ENCODE results near the gene CWC15.
"Not testable (repeated sequence)": the region's sequence is repeated elsewhere in the genome, so short reads cannot be mapped to it uniquely, and the experiment has no call there.

Gene CWC15

DNA sequence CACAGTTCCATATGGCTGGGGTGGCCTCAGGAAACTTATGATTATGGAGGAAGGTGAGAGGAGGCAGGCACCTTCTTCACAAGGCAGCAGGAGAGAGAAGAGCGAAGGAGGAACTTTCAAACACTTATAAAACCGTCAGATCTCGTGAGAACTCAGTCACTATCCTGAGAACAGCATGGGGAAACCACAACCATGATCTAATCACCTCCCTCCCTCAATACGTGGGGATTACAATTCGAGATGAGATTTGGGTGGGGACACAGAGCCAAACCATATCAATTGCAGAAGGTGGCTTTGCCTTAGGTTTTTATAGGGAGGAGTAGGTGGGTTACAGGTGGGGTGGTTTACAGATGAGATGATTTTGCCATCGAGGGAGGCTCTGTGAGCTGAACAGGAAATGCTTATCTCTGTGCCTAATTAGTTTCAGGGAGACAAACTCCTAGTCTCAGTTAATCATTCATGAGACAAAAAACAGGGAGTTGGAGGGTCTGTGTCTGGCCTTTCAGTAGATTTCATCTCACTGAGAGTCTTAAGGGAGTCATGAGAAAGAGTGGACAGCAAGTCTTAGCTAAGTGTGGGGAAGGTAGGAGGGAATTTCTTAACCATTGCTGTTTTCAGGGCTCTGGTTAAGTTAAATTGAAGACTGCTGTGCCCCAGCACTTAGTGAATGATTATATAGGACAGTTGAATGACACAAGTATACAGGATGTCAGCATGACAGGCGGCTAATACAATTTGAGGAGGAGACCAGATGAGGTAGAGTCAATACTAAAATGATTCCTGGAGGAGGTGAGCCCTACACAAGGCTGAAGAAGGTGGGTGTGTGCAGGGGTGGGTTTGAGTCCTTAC lies 47.7 kb downstream of the CWC15 start:
- H3K4me1 ChIP-seq (ENCODE audit: control insufficient read depth, insufficient read depth, low read length) = peaks cover 15% of the 10 kb centered on the region
- H3K36me3 ChIP-seq (ENCODE audit: control insufficient read depth, insufficient read depth, low read length) = no peaks in the 10 kb centered on the region
- H3K4me3 ChIP-seq (ENCODE audit: low read length) = no peak overlapping the region
- H3K27me3 ChIP-seq (ENCODE audit: control insufficient read depth, insufficient read depth, low read length) = no peaks in the 10 kb centered on the region
- no peak overlapping the region for H3K9ac ChIP-seq (ENCODE audit: low read length)
- no peak overlapping the region for H3K27ac ChIP-seq (ENCODE audit: low read depth, low read length)

DNA sequence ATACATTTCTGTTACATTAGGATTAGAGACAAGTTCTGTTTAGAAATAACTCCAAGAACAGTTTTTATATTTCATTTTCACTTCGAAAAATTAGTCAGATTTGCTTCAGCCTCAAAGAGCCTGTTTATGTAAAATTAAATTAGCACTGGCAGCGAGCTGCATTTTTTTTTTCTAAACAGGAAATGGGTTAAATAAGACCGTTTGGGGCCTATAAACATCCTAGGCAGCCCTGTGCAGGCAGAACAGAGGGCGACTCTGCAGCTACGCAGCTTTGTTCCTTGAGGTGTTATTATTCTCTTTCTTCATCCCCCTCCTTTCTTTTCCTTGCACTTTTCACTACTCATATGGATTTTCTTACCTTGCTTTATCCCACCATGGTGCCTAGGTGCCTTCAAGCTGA lies 48.7 kb downstream of the CWC15 start:
- Histone ChIP-seq H3K9ac (ENCODE audit: low read length) (no peak overlapping the region), H3K27ac (ENCODE audit: low read depth, low read length) (no peak overlapping the region)

GRCh38 chr11:94924171-94924572 lies 49.2 kb downstream of the CWC15 start:
- Histone ChIP-seq H3K27me3 (ENCODE audit: control insufficient read depth, insufficient read depth, low read length) (no peaks in the 10 kb centered on the region), H3K4me3 (ENCODE audit: low read length) (no peak overlapping the region), H3K36me3 (ENCODE audit: control insufficient read depth, insufficient read depth, low read length) (no peaks in the 10 kb centered on the region), H3K27ac (ENCODE audit: low read depth, low read length) (no peak overlapping the region), H3K9ac (ENCODE audit: low read length) (no peak overlapping the region), H3K4me1 (ENCODE audit: control insufficient read depth, insufficient read depth, low read length) (peaks cover 15% of the 10 kb centered on the region)

More for the DNA sequence above, 48.7 kb downstream of the CWC15 start:
- Histone ChIP-seq H3K27me3 (ENCODE audit: control insufficient read depth, insufficient read depth, low read length) (no peaks in the 10 kb centered on the region), H3K36me3 (ENCODE audit: control insufficient read depth, insufficient read depth, low read length) (no peaks in the 10 kb centered on the region), H3K4me3 (ENCODE audit: low read length) (no peak overlapping the region), H3K4me1 (ENCODE audit: control insufficient read depth, insufficient read depth, low read length) (peaks cover 15% of the 10 kb centered on the region)

DNA sequence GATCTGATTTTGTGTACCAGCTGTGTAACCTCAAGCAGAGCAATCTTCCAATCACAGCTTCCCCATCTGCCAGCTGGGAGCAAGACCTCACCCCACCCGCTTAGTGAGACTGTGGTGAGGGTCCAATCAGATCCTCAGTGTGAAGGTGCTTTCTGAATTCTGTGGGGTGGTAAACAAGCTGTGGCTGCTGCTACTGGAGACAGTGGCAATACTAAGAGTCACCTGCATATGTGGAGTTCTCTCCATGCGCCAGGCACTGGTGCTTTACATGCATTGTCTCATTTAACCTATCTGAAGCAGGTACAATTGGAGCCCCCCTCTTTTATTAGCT lies 50.4 kb downstream of the CWC15 start:
- no peak overlapping the region for H3K4me3 ChIP-seq (ENCODE audit: low read length)
- no peaks in the 10 kb centered on the region for H3K36me3 ChIP-seq (ENCODE audit: control insufficient read depth, insufficient read depth, low read length)
- H3K4me1 ChIP-seq (ENCODE audit: control insufficient read depth, insufficient read depth, low read length) = peaks cover 15% of the 10 kb centered on the region
- H3K27me3 ChIP-seq (ENCODE audit: control insufficient read depth, insufficient read depth, low read length) = no peaks in the 10 kb centered on the region
- H3K9ac ChIP-seq (ENCODE audit: low read length) = no peak overlapping the region
- H3K27ac ChIP-seq (ENCODE audit: low read depth, low read length) = no peak overlapping the region

DNA sequence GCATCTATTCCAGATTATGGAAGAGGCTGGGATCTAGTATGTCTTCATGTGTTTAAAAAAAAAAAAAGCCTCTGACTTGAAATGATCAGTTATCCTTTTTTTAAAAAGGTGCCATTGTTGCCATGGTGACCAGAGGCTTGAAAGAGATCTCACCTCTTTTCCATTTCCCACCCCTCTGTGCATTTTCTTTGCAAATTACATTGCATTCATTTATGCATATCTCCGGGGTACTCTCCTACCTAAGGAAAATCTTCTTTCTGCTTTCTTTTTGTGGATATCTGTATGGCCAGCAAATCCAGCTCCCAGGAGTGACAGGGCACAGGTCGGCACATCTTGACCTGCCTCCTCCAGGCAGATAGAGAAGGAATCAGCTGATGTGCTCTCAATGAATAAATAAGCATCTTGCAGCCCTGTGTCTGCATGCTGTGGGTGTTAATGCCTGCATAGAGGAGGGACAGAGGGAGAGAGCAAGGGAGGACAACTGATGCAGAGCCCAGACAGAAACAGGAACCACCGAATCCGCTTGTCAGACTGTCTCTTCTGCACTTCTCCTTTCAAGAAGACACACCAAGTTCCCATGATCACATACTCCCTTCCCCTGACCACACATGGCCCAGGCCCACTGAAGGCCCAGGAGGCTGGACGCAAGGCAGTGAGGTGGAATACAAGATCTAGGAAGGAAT lies 50.9 kb downstream of the CWC15 start:
- Histone ChIP-seq H3K9ac (ENCODE audit: low read length) (no peak overlapping the region), H3K4me3 (ENCODE audit: low read length) (no peak overlapping the region), H3K27ac (ENCODE audit: low read depth, low read length) (no peak overlapping the region), H3K4me1 (ENCODE audit: control insufficient read depth, insufficient read depth, low read length) (peaks cover 10% of the 10 kb centered on the region), H3K36me3 (ENCODE audit: control insufficient read depth, insufficient read depth, low read length) (no peaks in the 10 kb centered on the region), H3K27me3 (ENCODE audit: control insufficient read depth, insufficient read depth, low read length) (no peaks in the 10 kb centered on the region)

GRCh38 chr11:94920311-94920710 lies 53.0 kb downstream of the CWC15 start:
- H3K9ac ChIP-seq (ENCODE audit: low read length) = no peak overlapping the region
- H3K4me1 ChIP-seq (ENCODE audit: control insufficient read depth, insufficient read depth, low read length) = no peaks in the 10 kb centered on the region
- no peaks in the 10 kb centered on the region for H3K27me3 ChIP-seq (ENCODE audit: control insufficient read depth, insufficient read depth, low read length)
- H3K4me3 ChIP-seq (ENCODE audit: low read length) = no peak overlapping the region
- no peaks in the 10 kb centered on the region for H3K36me3 ChIP-seq (ENCODE audit: control insufficient read depth, insufficient read depth, low read length)
- no peak overlapping the region for H3K27ac ChIP-seq (ENCODE audit: low read depth, low read length)

DNA sequence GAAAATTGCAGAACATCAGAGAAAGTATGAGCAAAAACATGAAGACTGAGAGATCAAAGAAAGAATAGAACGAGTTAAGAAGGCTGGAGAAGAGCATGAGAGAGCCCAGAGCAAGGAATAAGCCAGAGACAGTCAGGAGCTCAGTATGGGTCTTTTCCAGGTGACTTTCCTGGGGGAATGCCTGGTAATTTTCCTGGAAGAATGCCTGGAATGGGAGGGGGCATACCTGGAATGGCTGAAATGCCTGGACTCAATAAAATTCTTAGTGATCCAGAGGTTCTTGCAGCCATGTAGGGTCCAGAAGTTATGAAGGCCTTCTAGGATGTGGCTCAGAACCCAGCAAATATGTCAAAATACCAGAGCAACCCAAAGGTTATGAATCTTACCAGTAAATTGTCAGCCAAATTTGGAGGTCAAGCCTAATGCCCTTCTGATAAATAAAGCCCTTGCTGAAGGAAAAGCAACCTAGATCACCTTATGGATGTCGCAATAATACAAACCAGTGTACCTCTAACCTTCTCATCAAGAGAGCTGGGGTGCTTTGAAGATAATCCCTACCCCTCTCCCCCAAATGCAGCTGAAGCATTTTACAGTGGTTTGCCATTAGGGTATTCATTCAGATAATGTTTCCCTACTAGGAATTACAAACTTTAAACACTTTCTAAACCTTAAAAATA lies 59.5 kb downstream of the CWC15 start:
- not testable (repeated sequence) for H3K27me3 ChIP-seq (ENCODE audit: control insufficient read depth, insufficient read depth, low read length); H3K27ac ChIP-seq (ENCODE audit: low read depth, low read length); H3K9ac ChIP-seq (ENCODE audit: low read length); H3K4me3 ChIP-seq (ENCODE audit: low read length); H3K36me3 ChIP-seq (ENCODE audit: control insufficient read depth, insufficient read depth, low read length); H3K4me1 ChIP-seq (ENCODE audit: control insufficient read depth, insufficient read depth, low read length)

GRCh38 chr11:94912806-94913205 lies 60.5 kb downstream of the CWC15 start:
- Histone ChIP-seq H3K27ac (ENCODE audit: low read depth, low read length) (no peak overlapping the region), H3K36me3 (ENCODE audit: control insufficient read depth, insufficient read depth, low read length) (no peaks in the 10 kb centered on the region), H3K27me3 (ENCODE audit: control insufficient read depth, insufficient read depth, low read length) (no peaks in the 10 kb centered on the region), H3K4me3 (ENCODE audit: low read length) (no peak overlapping the region), H3K9ac (ENCODE audit: low read length) (no peak overlapping the region), H3K4me1 (ENCODE audit: control insufficient read depth, insufficient read depth, low read length) (no peaks in the 10 kb centered on the region)

Measured in rectal smooth muscle tissue (tissue), 1 donor.